SK-N-SH (cell line): ENCODE results near the gene MYLIP. TPM values are rescaled to one million over a fixed set of nuclear protein-coding genes. Genes with fewer than 3 reads are reported as not detected.

Source experiments
- CTCF ChIA-PET: fragments of 300-600, 350-600 bp; formaldehyde crosslinking; extraction: SDS; loops from one replicate; lab custom pipeline; 2021; lab: Yijun Ruan, JAX
- POLR2A ChIA-PET: fragments of 350-600 bp; sonication (Branson Sonifier 250); formaldehyde crosslinking; extraction: SDS; loops from one replicate; lab custom pipeline; 2020; ENCODE audit warnings: antibody characterized with exemption, inconsistent platforms; lab: Yijun Ruan, JAX
- DNase-seq: peaks from one replicate; pipeline ENCODE4 v3.0.0; 2012
- H2AFZ ChIP-seq: fragments of 200-600 bp; sonication (generic); 2 replicates; pipeline ENCODE4 v1.8.1; 2016; ENCODE audit warnings: antibody characterized with exemption, mild to moderate bottlenecking, low read depth
- H3F3A ChIP-seq: fragments of 200-600 bp; sonication (generic); replicated peaks from 2 replicates; pipeline ENCODE3; 2016; ENCODE audit warnings: antibody characterized with exemption, mild to moderate bottlenecking; ENCODE audit not compliant: insufficient read depth
- H3K27ac ChIP-seq, 2 experiments: fragments of 200-500 bp in 1 of 2; fragments of 200-600 bp in 1 of 2; sonication (Bioruptor generic) in 1 of 2; sonication (generic), shearing (Covaris generic) in 1 of 2; 2 replicates each; pipeline versions ENCODE4 v1.5.1 to v1.6.1; 2014 to 2016; ENCODE audit warnings: low read depth in 2 of 2, inconsistent platforms in 1 of 2, low read length in 1 of 2, mild to moderate bottlenecking in 1 of 2, mixed read lengths in 1 of 2
- H3K27me3 ChIP-seq: fragments of 200-600 bp; sonication (generic), shearing (Covaris generic); 2 replicates; pipeline ENCODE4 v1.6.1; 2016; ENCODE audit warnings: mixed run types; ENCODE audit not compliant: insufficient read depth
- H3K36me3 ChIP-seq, 2 experiments: fragments of 200-500 bp in 1 of 2; fragments of 200-600 bp in 1 of 2; sonication (Bioruptor generic) in 1 of 2; sonication (generic) in 1 of 2; replicated peaks in 1 of 2; 2 replicates each; pipeline versions ENCODE3 to v1.5.1; 2014 to 2016; ENCODE audit warnings: low read length in 1 of 2, mild to moderate bottlenecking in 1 of 2; ENCODE audit not compliant: insufficient read depth in 2 of 2, control insufficient read depth in 1 of 2
- H3K4me1 ChIP-seq, 2 experiments: fragments of 200-500 bp in 1 of 2; fragments of 200-600 bp in 1 of 2; sonication (Bioruptor generic) in 1 of 2; sonication (generic), shearing (Covaris generic) in 1 of 2; 2 replicates each; pipeline versions ENCODE4 v1.5.1 to v1.6.1; 2014 to 2016; ENCODE audit warnings: low read depth in 1 of 2, low read length in 1 of 2, mixed run types in 1 of 2; ENCODE audit not compliant: insufficient read depth in 2 of 2, control insufficient read depth in 1 of 2
- H3K4me2 ChIP-seq: fragments of 200-600 bp; sonication (generic), shearing (Covaris generic); 2 replicates; pipeline ENCODE4 v1.6.1; 2017; ENCODE audit warnings: mixed run types
- H3K4me3 ChIP-seq, 2 experiments: fragments of 200-500 bp in 1 of 2; fragments of 200-600 bp in 1 of 2; sonication (Bioruptor generic) in 1 of 2; sonication (generic), shearing (Covaris generic) in 1 of 2; 2 replicates each; pipeline versions ENCODE4 v1.5.1 to v1.8.1; 2014 to 2016; ENCODE audit warnings: low read depth in 2 of 2, inconsistent platforms in 1 of 2, low read length in 1 of 2, mild to moderate bottlenecking in 1 of 2, mixed read lengths in 1 of 2, moderate library complexity in 1 of 2
- H3K79me2 ChIP-seq: fragments of 200-600 bp; sonication (generic); 2 replicates; pipeline ENCODE4 v1.8.1; 2017; ENCODE audit warnings: mild to moderate bottlenecking; ENCODE audit not compliant: insufficient read depth
- H3K9ac ChIP-seq: fragments of 200-600 bp; sonication (generic); 2 replicates; pipeline ENCODE4 v1.6.1; 2017; ENCODE audit warnings: mixed run types
- H3K9me2 ChIP-seq: fragments of 200-600 bp; sonication (generic); 2 replicates; pipeline ENCODE4 v1.6.1; 2017; ENCODE audit warnings: mixed run types
- H3K9me3 ChIP-seq: fragments of 200-600 bp; sonication (generic); 2 replicates; pipeline ENCODE4 v1.6.1; 2017; ENCODE audit warnings: mixed run types, mild to moderate bottlenecking, moderate library complexity
- H4K20me1 ChIP-seq: fragments of 200-600 bp; sonication (generic); 2 replicates; pipeline ENCODE4 v1.6.1; 2017; ENCODE audit warnings: mild to moderate bottlenecking, mixed run types; ENCODE audit not compliant: insufficient read depth
- CHD2 ChIP-seq: fragments of 150-350 bp; IDR thresholded peaks from 2 replicates; pipeline ENCODE4 v1.6.1; 2018; ENCODE audit warnings: low read length; ENCODE audit not compliant: partially characterized antibody
- ELF1 ChIP-seq: IDR thresholded peaks from 2 replicates; pipeline ENCODE4 v1.4.0; 2012
- FOSL2 ChIP-seq: IDR thresholded peaks from 2 replicates; pipeline ENCODE4 v1.4.0; 2012; ENCODE audit warnings: low read depth, mild to moderate bottlenecking, moderate library complexity, borderline replicate concordance
- GABPA ChIP-seq: IDR thresholded peaks from 2 replicates; pipeline ENCODE4 v1.4.0; 2012; ENCODE audit warnings: low read depth, mild to moderate bottlenecking
- GATA2 ChIP-seq: sonication (generic); formaldehyde crosslinking; IDR thresholded peaks from 2 replicates; pipeline ENCODE4 v1.5.0; 2020; ENCODE audit warnings: mild to moderate bottlenecking, missing genetic modification reagents
- MXI1 ChIP-seq: IDR thresholded peaks from 2 replicates; pipeline ENCODE4 v1.6.1; 2012; ENCODE audit warnings: mild to moderate bottlenecking, low read depth, low read length, improper control_type of control experiment
- NRF1 ChIP-seq: IDR thresholded peaks from 2 replicates; pipeline ENCODE4 v1.6.1; 2012; ENCODE audit warnings: low read depth, mild to moderate bottlenecking, low read length
- PBX3 ChIP-seq: IDR thresholded peaks from 2 replicates; pipeline ENCODE4; 2012
- POLR2AphosphoS5 ChIP-seq: IDR thresholded peaks from 2 replicates; pipeline ENCODE4 v1.6.1; 2012; ENCODE audit warnings: low read depth, low read length
- REST ChIP-seq: IDR thresholded peaks from 2 replicates; pipeline ENCODE4 v1.6.1; 2012; ENCODE audit warnings: mild to moderate bottlenecking, low read depth, low read length, moderate library complexity
- RFX5 ChIP-seq: IDR thresholded peaks from 2 replicates; pipeline ENCODE4 v1.6.1; 2012; ENCODE audit warnings: mild to moderate bottlenecking, improper control_type of control experiment, low read length
- TCF12 ChIP-seq: IDR thresholded peaks from 2 replicates; pipeline ENCODE4 v1.4.0; 2012
- TEAD4 ChIP-seq: IDR thresholded peaks from 2 replicates; pipeline ENCODE4 v1.4.0; 2012; ENCODE audit warnings: mild to moderate bottlenecking, borderline replicate concordance; ENCODE audit not compliant: insufficient read depth
- WGBS: methylation state at CpG from one replicate; pipeline ENCODE4 v1.1.6; 2017; ENCODE audit warnings: low lambda C conversion rate; 5-methylcytosine and 5-hydroxymethylcytosine counted together
- polyA plus RNA-seq, 3 experiments: library from polyadenylated mRNA; depleted of rRNA; stranded (reverse); fragments of >200 nt; gene quantifications; 2 replicates each; pipeline ENCODE4 v1.2.3, GENCODE V29; 2012

Gene MYLIP
- polyA plus RNA-seq, 1 of the 3 experiments (the other 2 are of a cell fraction), result 3.1 TPM

- TF ChIP-seq GATA2 (CRISPR knock-in tag) (no peak), PBX3 (no peak), ELF1 (no peak)
- Histone ChIP-seq H4K20me1 (no peaks in the 10 kb centered on the region), H3K36me3 (no peaks in the 10 kb centered on the region), H3K27me3 (no peaks in the 10 kb centered on the region; the same call in 1 of the 2 replicates), H2AFZ (no peak overlapping the region), H3K9me2 (no peaks in the 10 kb centered on the region), H3K27ac (no peak overlapping the region), H3K79me2 (no peaks in the 10 kb centered on the region), H3K9me3 (no peaks in the 10 kb centered on the region), H3F3A (no peaks in the 10 kb centered on the region), H3K9ac (no peak overlapping the region), H3K4me1 (no peaks in the 10 kb centered on the region; a peak in 1 of 4 replicates), H3K4me3 (no peak overlapping the region), H3K4me2 (no peak overlapping the region)
- POLR2A ChIA-PET, result no interaction called here
- no peak for DNase-seq
- 62% methylated on average over 4 of the region's 4 CpGs for WGBS
- CTCF ChIA-PET, result interaction anchor here (0.9 to 5.1 kb wide), 3 partner anchors 10 to 427 kb away, joined by 3 to 29 read pairs (median 5); partner anchors contain the start of gene MYLIP
Measured at GRCh38 chr6:16118825-16119224, 10.1 kb upstream of the MYLIP start.

- no peaks in the 10 kb centered on the region for H3K79me2 ChIP-seq
- WGBS, result 69% methylated on average over 3 of the region's 3 CpGs
- H3K4me1 ChIP-seq, result peaks cover 0 to 7% of the 10 kb centered on the region in 2 experiments; a peak in 1 of 4 replicates
Measured at GRCh38 chr6:16121339-16121738, 7.5 kb upstream of the MYLIP start.

More at GRCh38 chr6:16121339-16121738, 7.5 kb upstream of the MYLIP start:
- no peak for DNase-seq
- Histone ChIP-seq H2AFZ (no peak overlapping the region), H3K36me3 (no peaks in the 10 kb centered on the region), H3K4me2 (no peak overlapping the region), H3K9ac (no peak overlapping the region), H3F3A (no peaks in the 10 kb centered on the region), H3K27me3 (0 out of 2 replicates have a peak, but pooled peaks cover 6% of the 10 kb centered on the region), H3K9me2 (no peaks in the 10 kb centered on the region), H3K27ac (no peak overlapping the region), H3K4me3 (no peak overlapping the region), H4K20me1 (no peaks in the 10 kb centered on the region), H3K9me3 (no peaks in the 10 kb centered on the region)
- TF ChIP-seq REST, result no peak
- no peak for TF ChIP-seq GABPA
- TF ChIP-seq CHD2, result no peak
- TF ChIP-seq POLR2AphosphoS5, result no peak
- no peak for TF ChIP-seq RFX5
- TF ChIP-seq PBX3, result no peak
- TF ChIP-seq TCF12, result no peak
- TF ChIP-seq TEAD4, result no peak
- TF ChIP-seq GATA2 (CRISPR knock-in tag), result no peak
- TF ChIP-seq MXI1, result no peak
- TF ChIP-seq NRF1, result no peak
- no peak for TF ChIP-seq ELF1
- TF ChIP-seq FOSL2, result no peak
- CTCF ChIA-PET, result no interaction called here
- POLR2A ChIA-PET, result no interaction called here
